Progenitor cell of endocrine pancreas (in vitro differentiated cells): ENCODE data around the gene EBPL. TPM values are rescaled to one million over a fixed set of nuclear protein-coding genes. Genes with fewer than 3 reads are reported as not detected.
"Not testable (repeated sequence)": the region's sequence is repeated elsewhere in the genome, so short reads cannot be mapped to it uniquely, and the experiment has no call there.

Experiments
- DNase-seq: peaks from one replicate; pipeline ENCODE4 v3.0.0; 2021; ENCODE audit warnings: low spot score; ENCODE audit not compliant: unreplicated experiment
- H3K27ac Mint-ChIP-seq: 2 replicates; pipeline ENCODE4 v1.8.0; 2021; ENCODE audit warnings: mild to moderate bottlenecking, moderate library complexity, mixed read lengths
- H3K27me3 Mint-ChIP-seq: 2 replicates; pipeline ENCODE4 v1.8.0; 2021; ENCODE audit warnings: mixed read lengths
- H3K36me3 Mint-ChIP-seq: 2 replicates; pipeline ENCODE4 v1.8.0; 2022; ENCODE audit warnings: mixed read lengths; ENCODE audit not compliant: insufficient read depth
- H3K4me1 Mint-ChIP-seq: 2 replicates; pipeline ENCODE4 v1.8.0; 2021; ENCODE audit warnings: low read depth, mixed read lengths
- H3K4me3 Mint-ChIP-seq: 2 replicates; pipeline ENCODE4 v1.8.0; 2021; ENCODE audit warnings: low read depth, mild to moderate bottlenecking, moderate library complexity, mixed read lengths
- H3K9me3 Mint-ChIP-seq: 2 replicates; pipeline ENCODE4 v1.8.0; 2021; ENCODE audit warnings: low read depth, mixed read lengths
- total RNA-seq: library from RNA; stranded (reverse); gene quantifications from 2 replicates; pipeline ENCODE4 v1.2.1, GENCODE V29; 2021
- TF ChIP-seq, protein P1 (sequence below): fragments of 200-600 bp; sonication (generic); IDR thresholded peaks from one replicate; pipeline ENCODE4 v1.5.0; 2021; ENCODE audit warnings: antibody characterized with exemption, mild to moderate bottlenecking; ENCODE audit not compliant: unreplicated experiment

EBPL gene
- total RNA-seq, 1 donor from 2014 or later, result 53.9 TPM

- no peak overlapping the region for H3K27ac Mint-ChIP-seq
- no peaks in the 10 kb centered on the region for H3K36me3 Mint-ChIP-seq
- no peak for DNase-seq
- no peak overlapping the region for H3K4me3 Mint-ChIP-seq
- TF ChIP-seq, protein P1, sequence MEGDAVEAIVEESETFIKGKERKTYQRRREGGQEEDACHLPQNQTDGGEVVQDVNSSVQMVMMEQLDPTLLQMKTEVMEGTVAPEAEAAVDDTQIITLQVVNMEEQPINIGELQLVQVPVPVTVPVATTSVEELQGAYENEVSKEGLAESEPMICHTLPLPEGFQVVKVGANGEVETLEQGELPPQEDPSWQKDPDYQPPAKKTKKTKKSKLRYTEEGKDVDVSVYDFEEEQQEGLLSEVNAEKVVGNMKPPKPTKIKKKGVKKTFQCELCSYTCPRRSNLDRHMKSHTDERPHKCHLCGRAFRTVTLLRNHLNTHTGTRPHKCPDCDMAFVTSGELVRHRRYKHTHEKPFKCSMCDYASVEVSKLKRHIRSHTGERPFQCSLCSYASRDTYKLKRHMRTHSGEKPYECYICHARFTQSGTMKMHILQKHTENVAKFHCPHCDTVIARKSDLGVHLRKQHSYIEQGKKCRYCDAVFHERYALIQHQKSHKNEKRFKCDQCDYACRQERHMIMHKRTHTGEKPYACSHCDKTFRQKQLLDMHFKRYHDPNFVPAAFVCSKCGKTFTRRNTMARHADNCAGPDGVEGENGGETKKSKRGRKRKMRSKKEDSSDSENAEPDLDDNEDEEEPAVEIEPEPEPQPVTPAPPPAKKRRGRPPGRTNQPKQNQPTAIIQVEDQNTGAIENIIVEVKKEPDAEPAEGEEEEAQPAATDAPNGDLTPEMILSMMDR, result no peak
- H3K27me3 Mint-ChIP-seq, result no peaks in the 10 kb centered on the region
- no peaks in the 10 kb centered on the region for H3K9me3 Mint-ChIP-seq
- H3K4me1 Mint-ChIP-seq, result no peaks in the 10 kb centered on the region
Measured at GRCh38 chr13:49622174-49622946, 68.9 kb downstream of the EBPL start.

- no peaks in the 10 kb centered on the region for H3K4me1 Mint-ChIP-seq
- no peak overlapping the region for H3K4me3 Mint-ChIP-seq
- TF ChIP-seq, protein P1, result no peak
- no peak overlapping the region for H3K27ac Mint-ChIP-seq
- no peak for DNase-seq
- no peaks in the 10 kb centered on the region for H3K36me3 Mint-ChIP-seq
- no peaks in the 10 kb centered on the region for H3K27me3 Mint-ChIP-seq
- H3K9me3 Mint-ChIP-seq, result no peaks in the 10 kb centered on the region
Measured at GRCh38 chr13:49620170-49620621, 71.1 kb downstream of the EBPL start.

DNA sequence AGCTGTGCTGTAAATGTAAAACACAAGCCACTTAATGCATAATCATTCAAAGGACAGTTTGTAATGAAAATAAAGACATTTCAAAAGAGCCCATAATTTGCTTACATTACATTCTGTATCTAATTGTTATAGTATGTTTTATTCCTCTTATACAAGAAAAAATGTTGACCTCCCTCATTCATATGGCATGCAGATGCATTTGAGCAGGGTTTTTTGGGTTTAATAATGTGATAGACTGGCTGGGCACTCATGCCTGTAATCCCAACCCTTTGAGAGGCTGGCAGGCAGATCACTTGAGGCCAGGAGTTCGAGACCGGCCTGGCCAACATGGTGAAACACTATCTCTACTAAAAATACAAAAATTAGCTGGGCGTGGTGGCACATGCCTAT is 74.6 kb downstream of the EBPL start:
- TF ChIP-seq, protein P1, result no peak
- no peaks in the 10 kb centered on the region for H3K4me1 Mint-ChIP-seq
- no peak overlapping the region for H3K4me3 Mint-ChIP-seq
- H3K9me3 Mint-ChIP-seq, result no peaks in the 10 kb centered on the region
- H3K27me3 Mint-ChIP-seq, result no peaks in the 10 kb centered on the region
- no peak overlapping the region for H3K27ac Mint-ChIP-seq
- no peak for DNase-seq
- H3K36me3 Mint-ChIP-seq, result no peaks in the 10 kb centered on the region

DNA sequence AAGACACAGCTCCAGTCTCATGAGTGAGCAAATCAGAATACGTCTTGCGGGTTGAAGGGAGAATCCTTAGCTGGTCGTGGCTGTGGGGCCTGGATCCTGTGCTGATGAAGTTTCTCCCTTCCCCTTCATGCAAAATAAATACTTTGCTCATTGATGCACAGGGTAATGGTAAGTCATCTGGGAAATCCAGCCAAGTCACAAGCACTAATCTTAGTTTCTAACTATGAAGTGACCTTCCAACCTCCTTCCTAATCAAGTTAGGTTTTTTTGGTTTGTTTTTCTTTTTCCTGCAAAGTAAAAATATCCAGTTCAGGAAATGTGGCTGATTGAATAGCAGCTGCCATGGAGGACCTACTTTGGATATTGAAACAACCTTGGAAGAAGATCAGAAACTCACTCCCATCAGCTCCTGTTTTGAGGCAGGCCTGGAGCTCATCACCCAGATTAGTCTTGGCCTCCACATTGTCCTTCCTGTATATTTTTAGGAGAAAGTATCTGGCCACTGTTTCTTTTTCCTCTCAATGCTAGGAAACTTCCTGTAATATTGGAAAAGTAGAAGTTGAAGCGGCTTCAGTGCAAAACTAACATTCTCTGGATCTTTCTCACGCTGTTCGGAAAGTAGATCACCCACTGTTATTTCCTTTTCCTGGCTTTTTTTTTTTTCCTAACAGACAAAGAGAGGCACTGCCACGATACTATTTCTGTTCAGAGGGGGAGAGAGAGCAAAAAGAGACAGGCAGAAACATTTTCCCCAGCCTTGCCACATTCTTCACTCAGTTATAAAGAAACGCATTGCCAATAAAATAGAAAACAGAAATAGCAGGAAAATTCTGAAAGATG is 75.2 kb downstream of the EBPL start:
- no peaks in the 10 kb centered on the region for H3K27me3 Mint-ChIP-seq
- no peak for DNase-seq
- TF ChIP-seq, protein P1, result no peak
- H3K36me3 Mint-ChIP-seq, result no peaks in the 10 kb centered on the region
- H3K4me3 Mint-ChIP-seq, result no peak overlapping the region
- no peaks in the 10 kb centered on the region for H3K4me1 Mint-ChIP-seq
- no peaks in the 10 kb centered on the region for H3K9me3 Mint-ChIP-seq
- H3K27ac Mint-ChIP-seq, result no peak overlapping the region

- not testable (repeated sequence) for DNase-seq, H3K9me3 Mint-ChIP-seq, H3K4me1 Mint-ChIP-seq, H3K36me3 Mint-ChIP-seq, H3K27me3 Mint-ChIP-seq, H3K27ac Mint-ChIP-seq, H3K4me3 Mint-ChIP-seq
Measured at GRCh38 chr13:49612042-49612441, 79.2 kb downstream of the EBPL start.

Other genes with a start within 250 kb of the EBPL start
- gene CAB39L, start 247.4 kb downstream of the EBPL start, total RNA-seq, result 8.8 and 10.5 TPM in 2 replicates
- gene SETDB2, start 247.2 kb downstream of the EBPL start, total RNA-seq, result 11.5 and 12.1 TPM in 2 replicates
- gene PHF11, start 195.5 kb downstream of the EBPL start, total RNA-seq, result 34.3 and 35.2 TPM in 2 replicates
- 29.8 and 34.5 TPM in 2 replicates for gene RCBTB1, start 105.9 kb downstream of the EBPL start, total RNA-seq
- gene ARL11, start 63.0 kb downstream of the EBPL start, total RNA-seq, result 0.10 TPM in 1 of 2 replicates, not detected in the other
- gene KPNA3, start 101.2 kb upstream of the EBPL start, total RNA-seq, result 56.3 and 57.3 TPM in 2 replicates
- gene SPRYD7, start 244.9 kb upstream of the EBPL start, total RNA-seq, result 3.1 and 4.4 TPM in 2 replicates